HG03060 (cell line): ENCODE measurements around the gene PLIN1.

Experiments
- ATAC-seq: cut with Tn5 transposase; IDR thresholded peaks from one replicate; pipeline ENCODE4 v1.9.1; 2021; ENCODE audit warnings: low read depth, moderate number of reproducible peaks; ENCODE audit not compliant: unreplicated experiment

Gene PLIN1

GRCh38 chr15:89654847-89655805, 24.0 kb downstream of the PLIN1 start, which contains the start of gene KIF7:
TSS of gene KIF7 (minus strand) at chr15:89655467. CDS start at chr15:89652930, 2,537 bp downstream.
- no peak for ATAC-seq

GRCh38 chr15:89654301-89654761, 24.8 kb downstream of the PLIN1 start:
- ATAC-seq: no peak

DNA sequence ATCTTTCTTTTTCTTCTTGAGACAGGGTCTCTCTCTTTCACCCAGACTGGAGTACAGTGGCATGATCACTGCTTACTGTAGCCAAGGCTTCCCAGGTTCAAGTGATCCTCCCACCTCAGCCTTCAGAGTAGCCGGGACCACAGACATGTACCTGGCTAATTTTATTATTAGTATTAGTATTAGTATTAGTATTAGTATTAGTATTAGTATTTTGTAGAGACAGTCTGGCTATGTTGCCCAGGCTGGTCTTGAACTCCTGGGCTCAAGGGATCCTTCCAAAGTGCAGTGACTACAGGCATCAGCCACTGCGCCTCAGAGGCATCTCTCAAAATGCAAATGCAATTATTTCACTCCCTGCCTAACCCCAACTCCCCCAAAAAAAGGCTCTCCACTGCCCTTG, 25.6 kb downstream of the PLIN1 start:
- no peak for ATAC-seq

DNA sequence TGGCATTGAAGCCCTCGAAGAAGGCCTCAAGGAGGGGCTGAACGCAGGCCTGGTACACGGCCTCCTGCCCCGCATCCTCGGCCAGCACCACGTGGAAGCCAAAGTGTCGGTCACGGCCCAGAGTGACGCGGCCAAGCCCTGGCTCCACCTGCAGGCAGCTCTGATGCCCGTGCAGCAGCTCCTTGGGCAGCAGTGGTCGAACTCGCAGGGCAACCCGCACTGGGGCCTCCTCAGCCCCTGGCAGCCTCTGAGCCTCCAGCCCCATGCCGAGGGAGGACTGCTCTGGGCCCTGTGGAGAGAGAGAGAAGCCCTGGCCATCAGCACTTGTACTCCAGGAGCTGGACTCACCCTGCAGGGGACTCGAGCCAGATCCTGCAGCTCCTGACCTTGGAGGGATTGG, 26.5 kb downstream of the PLIN1 start:
- no peak for ATAC-seq

DNA sequence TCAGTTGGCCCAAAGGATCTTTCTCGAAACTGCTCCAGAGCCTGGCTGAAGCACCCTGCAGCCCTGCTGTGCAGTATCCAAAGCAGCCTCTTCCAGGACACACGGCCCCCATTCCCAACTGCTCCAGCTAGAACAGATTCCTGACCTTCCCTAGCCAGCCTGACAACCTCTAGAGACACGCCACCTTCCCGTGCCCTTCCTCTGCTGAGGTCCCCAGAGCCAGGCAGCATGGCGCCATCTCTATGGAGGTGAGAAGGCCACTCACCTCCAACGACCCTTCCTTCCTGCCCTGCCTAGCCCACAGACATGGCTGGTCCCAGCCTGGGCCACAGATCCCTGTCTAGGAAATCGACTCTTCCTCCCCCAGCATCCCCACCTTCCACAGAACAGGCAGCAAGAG, 27.0 kb downstream of the PLIN1 start:
- ATAC-seq: no peak

GRCh38 chr15:89649716-89650115, 29.5 kb downstream of the PLIN1 start:
- no peak for ATAC-seq

- ATAC-seq: no peak
These were observed 30.0 kb downstream of the PLIN1 start for GRCh38 chr15:89649013-89649625.

- no peak for ATAC-seq
These were observed 30.8 kb downstream of the PLIN1 start for GRCh38 chr15:89648106-89649012.

DNA sequence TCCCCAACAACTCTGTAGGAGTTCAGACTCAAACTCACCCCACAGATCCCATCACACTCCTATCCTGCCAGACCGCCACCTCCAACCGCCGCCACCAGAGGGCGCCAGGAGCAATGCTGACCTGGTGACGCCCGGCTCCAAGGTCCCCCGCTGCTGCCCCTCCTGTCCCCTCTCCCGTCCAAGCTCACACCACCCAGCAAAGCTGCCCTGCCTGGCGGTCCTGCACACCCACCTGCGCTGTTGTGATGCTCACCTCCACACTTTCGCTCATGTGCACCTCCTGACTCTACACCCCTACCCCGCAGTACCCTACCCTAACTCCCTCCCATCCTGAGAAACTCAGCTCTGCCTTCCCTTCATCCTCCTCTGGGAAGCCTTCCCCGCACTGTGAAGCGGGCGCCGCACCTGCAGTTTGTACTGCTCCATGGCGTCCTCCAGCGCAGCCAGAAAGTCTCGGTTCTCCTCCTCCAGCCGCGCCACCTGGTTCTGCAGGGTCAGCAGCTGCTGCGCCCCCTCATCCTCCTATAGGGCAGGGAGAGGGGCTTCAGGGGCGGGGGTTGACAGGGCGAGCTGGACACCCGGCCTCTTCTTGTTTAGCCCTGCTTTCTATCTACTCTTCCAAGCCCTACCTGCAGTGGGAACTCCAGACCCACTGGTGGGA, 31.8 kb downstream of the PLIN1 start:
- ATAC-seq: no peak

GRCh38 chr15:89646416-89647141, 32.6 kb downstream of the PLIN1 start:
- no peak for ATAC-seq

GRCh38 chr15:89645680-89646079, 33.5 kb downstream of the PLIN1 start:
- ATAC-seq: no peak

GRCh38 chr15:89642106-89642505, 37.1 kb downstream of the PLIN1 start:
- no peak for ATAC-seq

DNA sequence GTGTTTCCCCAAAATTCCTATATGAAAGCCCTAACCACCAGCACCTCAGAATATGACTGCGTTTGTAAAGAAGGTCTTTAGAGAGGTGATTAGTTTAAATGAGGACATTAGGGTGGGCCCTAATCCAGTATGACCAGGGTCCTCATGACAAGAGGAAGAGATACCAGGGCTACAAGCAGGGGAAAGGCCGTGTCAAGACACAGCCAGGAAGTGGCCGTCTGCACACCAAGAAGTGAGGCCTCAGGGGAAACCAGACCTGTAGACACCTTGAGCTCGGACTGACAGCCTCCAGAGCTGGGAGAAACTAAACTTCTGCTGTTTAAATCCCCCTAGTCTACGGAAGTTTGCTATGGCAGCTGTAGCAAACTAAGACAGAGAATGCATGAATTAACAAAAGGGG, 38.1 kb downstream of the PLIN1 start:
- no peak for ATAC-seq

- no peak for ATAC-seq
These were observed 38.9 kb downstream of the PLIN1 start for GRCh38 chr15:89640245-89640644.

DNA sequence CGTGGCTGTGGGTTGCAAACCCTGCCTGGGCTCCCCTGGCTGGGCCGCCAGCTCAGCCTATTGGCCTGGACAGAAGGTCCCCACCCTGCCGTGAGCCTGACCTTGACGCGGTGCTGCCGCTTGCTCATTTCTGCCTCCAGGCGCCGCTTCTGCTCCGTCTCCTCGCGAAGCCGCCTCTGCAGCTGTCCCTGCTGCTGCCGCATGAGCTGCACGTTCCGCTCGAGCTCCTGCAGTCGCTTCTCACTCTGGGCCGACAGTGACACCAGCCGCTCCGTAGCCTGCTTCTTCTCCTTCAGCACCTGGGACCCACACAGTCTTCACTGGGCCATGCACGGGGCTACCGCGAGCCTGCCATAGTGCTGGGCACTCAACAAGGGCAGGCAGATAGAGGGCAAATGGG, 45.6 kb downstream of the PLIN1 start:
- ATAC-seq: no peak

- no peak for ATAC-seq
These were observed 46.4 kb downstream of the PLIN1 start for GRCh38 chr15:89632563-89633430.

DNA sequence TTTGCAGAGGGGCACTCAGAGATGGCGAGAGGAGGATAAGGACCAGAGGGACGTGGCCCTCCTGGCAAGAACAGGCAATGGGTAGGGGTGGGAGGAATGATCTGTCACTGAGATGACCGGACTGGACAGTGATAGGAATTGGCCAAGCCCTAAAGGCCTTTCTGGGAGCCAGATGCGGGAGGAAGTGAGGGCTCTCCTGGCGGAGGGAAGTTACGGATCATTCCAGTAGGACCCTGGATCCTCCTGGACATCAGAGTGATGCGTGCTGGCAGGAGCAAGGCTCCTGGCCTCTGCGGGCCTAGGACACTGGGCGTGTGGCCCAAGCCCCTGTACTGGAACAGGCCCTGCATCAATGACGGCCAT, 47.3 kb downstream of the PLIN1 start:
- ATAC-seq: no peak

- no peak for ATAC-seq
These were observed 47.9 kb downstream of the PLIN1 start for GRCh38 chr15:89630974-89631901.
